ENCODE data around the gene PDZD8.

PDZD8 gene

DNA sequence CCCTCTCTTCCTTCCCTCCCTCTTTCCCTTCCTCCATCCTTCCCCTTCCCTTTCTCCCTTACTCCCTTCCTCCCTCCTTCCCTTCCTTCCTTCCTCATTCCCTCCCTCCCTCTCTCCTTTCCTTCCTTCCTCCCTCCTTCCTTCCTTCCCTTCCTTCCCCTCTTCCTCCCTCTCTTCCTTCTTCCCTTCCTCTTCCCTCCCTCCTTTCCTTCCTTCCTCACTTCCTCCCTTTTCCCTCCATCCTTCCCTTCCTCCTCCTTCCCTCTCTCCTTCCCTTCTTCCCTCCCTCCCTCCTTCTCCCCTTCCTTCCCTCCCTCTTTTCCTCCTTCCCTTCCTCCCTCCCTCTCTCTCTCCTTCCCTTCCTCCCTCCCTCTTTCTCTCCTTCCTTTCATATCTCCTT, 147.0 kb downstream of the PDZD8 start:
- TF ChIP-seq, protein P1, sequence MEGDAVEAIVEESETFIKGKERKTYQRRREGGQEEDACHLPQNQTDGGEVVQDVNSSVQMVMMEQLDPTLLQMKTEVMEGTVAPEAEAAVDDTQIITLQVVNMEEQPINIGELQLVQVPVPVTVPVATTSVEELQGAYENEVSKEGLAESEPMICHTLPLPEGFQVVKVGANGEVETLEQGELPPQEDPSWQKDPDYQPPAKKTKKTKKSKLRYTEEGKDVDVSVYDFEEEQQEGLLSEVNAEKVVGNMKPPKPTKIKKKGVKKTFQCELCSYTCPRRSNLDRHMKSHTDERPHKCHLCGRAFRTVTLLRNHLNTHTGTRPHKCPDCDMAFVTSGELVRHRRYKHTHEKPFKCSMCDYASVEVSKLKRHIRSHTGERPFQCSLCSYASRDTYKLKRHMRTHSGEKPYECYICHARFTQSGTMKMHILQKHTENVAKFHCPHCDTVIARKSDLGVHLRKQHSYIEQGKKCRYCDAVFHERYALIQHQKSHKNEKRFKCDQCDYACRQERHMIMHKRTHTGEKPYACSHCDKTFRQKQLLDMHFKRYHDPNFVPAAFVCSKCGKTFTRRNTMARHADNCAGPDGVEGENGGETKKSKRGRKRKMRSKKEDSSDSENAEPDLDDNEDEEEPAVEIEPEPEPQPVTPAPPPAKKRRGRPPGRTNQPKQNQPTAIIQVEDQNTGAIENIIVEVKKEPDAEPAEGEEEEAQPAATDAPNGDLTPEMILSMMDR (IDR thresholded peaks at IDR 0.05; ENCODE audit: borderline replicate concordance, control extremely low read depth, extremely low read depth, insufficient read depth, missing control alignments): no peak
- in situ Hi-C loops (cut with MboI; ENCODE audit: low sequenced_read_pairs, unreplicated experiment): no loop called here
- no peak for DNase-seq (ENCODE audit: low spot score)
